ENCODE measurements around the gene SVIL.
"Not testable (repeated sequence)": the region's sequence is repeated elsewhere in the genome, so short reads cannot be mapped to it uniquely, and the experiment has no call there.

Gene SVIL

GRCh38 chr10:29596356-29596755, 38.4 kb downstream of the SVIL start:
- no peak for DNase-seq

DNA sequence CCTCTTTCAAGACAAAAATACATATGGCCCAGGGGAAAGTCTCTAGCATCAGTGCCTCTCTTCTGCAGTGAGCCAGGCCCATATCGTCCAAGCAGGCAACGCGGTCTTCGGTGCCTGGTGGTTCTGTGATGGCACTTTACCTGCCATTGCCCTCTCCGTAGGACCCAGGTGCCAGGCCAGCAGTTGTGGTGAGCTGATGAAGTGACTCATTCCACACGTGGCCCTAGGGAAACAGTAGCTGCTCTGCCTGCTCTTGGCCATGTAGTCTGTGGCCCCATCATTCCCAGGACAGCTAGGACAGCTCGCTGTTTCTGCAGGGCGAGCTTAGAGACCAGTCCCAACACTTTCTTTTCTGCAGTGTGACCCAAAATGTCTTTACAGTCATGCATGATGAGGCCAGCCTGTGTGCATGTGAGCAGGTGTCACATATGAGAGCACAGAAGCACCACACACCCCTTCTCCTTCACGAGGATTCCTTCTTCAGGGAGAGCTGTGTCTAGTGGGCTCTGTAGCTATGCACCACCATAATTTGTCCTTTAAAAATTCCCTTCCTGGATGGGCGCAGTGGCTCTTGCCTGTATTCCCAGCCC, 39.0 kb downstream of the SVIL start:
- no peak for DNase-seq

GRCh38 chr10:29595146-29595545, 39.6 kb downstream of the SVIL start:
- no peak for DNase-seq

DNA sequence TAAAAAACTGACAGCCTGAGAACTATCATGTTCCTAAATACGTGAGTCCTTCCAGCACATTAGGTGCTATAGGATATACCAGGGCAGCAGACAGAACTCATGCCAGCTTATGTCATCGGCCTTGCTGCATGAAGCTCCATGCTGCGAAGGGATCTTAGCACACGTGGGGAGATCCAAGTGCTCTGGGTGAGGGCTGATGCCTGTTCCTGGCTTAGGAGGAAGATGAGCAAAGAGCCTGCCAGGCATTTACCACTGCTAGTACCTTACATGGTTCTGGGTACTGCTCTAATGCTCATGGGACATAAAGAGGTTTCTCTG, 43.2 kb downstream of the SVIL start:
- no peak for DNase-seq

GRCh38 chr10:29590915-29591650, 43.7 kb downstream of the SVIL start:
- no peak for DNase-seq

- DNase-seq = no peak
Measured at GRCh38 chr10:29588629-29589421, 45.9 kb downstream of the SVIL start.

GRCh38 chr10:29587750-29588628, 46.8 kb downstream of the SVIL start:
- DNase-seq = not testable (repeated sequence)

- DNase-seq = not testable (repeated sequence)
Measured at GRCh38 chr10:29587102-29587749, 47.5 kb downstream of the SVIL start.

DNA sequence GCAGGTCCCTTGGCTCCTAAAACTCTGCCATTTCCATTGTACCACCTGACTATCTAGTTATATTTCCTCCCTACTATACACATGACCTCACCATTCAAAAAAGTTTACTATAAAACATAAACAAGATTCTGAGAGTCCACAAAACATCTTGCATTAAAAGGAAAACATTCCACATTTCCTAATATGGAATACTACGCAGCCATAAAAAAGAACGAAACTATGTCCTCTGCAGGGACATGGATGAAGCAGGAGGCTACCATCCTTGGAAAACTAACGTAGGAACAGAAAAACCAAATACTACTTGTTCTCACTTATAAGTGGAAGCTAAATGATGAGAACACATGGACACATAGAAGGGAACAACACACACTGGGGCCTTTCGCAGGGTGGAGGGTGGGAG, 48.3 kb downstream of the SVIL start:
- DNase-seq = no peak

GRCh38 chr10:29585488-29585976, 49.2 kb downstream of the SVIL start:
- no peak for DNase-seq

GRCh38 chr10:29584436-29584835, 50.3 kb downstream of the SVIL start:
- no peak for DNase-seq

GRCh38 chr10:29583674-29584073, 51.1 kb downstream of the SVIL start:
- no peak for DNase-seq

DNA sequence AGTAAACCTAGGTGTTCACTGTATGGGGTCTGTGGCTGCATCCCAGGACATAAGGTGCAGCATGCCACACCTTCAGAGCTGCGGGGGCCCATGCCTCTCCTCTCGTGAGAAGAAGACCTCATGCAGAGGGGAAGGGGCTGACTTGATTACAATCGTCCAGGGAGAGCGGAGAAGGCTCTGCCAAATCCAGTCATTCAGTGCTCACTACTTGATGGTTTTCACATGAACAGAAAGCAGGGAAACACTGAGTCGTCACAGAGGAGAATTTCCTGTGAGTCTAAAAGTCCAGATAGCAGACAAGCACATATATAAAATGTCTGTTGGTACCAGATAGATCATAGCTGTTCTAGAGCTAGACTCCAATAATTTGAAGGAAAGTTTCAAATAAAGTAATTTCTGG, 52.0 kb downstream of the SVIL start:
- DNase-seq = not testable (repeated sequence)

- DNase-seq = no peak
Measured at GRCh38 chr10:29579455-29579970, 55.3 kb downstream of the SVIL start.

GRCh38 chr10:29578457-29578856, 56.3 kb downstream of the SVIL start:
- DNase-seq = no peak

- DNase-seq = no peak
Measured at GRCh38 chr10:29576681-29577080, 58.1 kb downstream of the SVIL start.

DNA sequence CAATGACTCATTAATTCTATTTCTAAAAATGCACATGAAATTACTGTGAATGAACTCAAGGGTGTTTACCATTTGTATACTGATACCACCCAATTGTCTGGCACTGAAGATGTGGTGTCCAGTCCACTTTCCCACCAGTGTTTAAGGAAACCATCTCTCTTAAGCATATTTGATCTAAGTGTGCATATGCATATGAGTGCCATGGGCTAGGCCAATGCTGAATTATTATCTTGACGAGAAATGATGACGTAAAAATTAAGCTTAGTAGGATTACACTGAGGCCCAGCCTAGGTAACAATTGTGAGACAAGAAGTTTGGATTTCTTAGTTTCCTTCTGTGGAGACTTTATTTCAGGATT, 59.7 kb downstream of the SVIL start:
- DNase-seq = no peak

- DNase-seq = not testable (repeated sequence)
Measured at GRCh38 chr10:29574212-29575097, 60.3 kb downstream of the SVIL start.

DNA sequence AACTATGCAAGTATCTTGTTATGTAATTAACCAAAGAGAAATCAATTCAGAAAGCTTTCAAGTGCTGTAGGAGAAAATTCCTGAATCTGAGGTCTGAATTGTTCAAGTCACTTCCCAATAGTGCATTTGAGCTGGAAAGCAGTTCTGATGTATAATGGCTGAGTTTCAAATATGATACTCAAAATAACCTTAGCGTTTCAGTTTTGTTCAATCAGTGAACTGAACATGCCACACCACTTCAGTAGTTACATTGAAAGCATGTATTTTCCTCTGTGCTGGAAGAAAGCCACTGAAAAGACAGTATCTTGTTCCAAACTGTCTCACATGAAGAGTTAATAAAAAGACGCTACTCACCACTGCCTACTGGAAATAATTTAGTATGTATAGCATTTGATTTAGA, 64.5 kb downstream of the SVIL start:
- DNase-seq = not testable (repeated sequence)

DNA sequence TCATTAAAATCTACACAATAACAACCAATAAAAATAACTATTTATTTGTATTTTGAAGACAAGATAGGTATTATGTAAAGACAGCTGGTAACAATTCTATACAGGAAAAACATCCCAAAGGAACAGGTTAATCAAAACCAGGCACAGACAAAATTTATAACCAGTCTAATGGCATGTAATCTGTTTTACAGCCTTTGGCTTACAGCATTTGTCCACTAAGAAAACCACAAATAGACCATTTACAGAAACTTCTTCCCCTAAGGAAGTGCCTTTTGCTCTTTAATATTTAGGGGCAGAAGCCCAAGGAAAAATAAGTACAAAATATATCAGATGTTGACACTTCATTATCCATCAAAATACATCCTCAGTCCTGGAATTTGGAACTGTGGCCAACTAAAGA, 65.0 kb downstream of the SVIL start:
- DNase-seq = no peak

DNA sequence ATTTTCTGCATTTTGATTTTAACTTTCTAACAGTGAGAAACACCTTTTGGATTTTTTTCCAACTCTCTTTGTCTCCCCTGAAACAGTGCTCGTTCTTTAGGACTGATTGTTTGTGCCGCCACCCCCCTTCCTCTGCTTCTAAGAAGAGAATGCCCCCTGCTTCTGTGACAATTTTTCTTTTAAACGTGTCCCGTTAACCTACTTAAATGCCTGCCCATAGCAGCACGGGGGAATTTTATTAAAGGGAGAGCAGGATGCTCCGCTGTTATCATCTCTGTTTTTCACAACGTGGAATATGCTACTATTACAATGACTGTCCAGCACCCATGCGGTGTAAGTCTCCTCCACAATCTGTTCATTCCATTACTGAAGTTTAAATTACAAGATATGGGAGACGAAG, 67.8 kb downstream of the SVIL start:
- DNase-seq = no peak
